ENCODE results near the gene CAPN14.

Gene CAPN14

DNA sequence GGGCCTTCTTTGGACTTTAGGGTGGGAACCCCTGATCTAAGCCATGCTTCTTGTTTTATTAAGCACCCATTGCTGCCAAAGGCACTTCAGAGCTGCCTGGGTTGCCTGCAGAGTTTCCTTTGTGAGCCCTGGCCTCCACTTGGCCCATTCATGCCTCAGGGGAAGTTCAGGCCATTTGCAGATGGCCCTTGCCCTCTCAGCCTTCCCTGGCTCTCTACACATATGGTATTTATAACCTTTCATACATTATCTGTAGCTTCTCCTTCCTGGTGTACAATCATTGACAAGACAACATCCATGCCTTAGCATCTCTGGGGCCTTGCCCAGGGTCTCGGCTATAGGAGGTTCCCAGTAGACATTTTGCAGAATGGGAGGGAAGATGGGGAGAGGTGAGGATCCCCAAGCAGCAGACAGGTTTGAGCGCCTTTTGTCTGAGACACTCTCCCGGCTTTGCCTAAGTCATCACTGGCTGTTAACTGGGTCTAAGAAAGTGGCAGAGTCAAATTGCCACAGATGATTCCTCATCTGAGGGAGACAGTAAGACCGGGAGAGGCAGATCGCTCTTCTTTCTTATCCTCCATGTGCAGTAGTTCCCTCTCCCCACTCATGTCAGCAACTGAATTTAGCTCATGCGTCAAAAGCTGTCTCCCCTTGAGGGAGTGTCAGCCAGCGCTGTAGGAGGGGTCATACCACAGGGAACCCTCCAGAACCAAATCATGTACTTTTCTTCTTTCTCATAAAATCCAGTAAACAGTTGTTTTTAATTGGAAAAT is 19.3 kb upstream of the CAPN14 start:
- no peak for DNase-seq (ENCODE audit: low read depth)
- TF ChIP-seq, protein P1, sequence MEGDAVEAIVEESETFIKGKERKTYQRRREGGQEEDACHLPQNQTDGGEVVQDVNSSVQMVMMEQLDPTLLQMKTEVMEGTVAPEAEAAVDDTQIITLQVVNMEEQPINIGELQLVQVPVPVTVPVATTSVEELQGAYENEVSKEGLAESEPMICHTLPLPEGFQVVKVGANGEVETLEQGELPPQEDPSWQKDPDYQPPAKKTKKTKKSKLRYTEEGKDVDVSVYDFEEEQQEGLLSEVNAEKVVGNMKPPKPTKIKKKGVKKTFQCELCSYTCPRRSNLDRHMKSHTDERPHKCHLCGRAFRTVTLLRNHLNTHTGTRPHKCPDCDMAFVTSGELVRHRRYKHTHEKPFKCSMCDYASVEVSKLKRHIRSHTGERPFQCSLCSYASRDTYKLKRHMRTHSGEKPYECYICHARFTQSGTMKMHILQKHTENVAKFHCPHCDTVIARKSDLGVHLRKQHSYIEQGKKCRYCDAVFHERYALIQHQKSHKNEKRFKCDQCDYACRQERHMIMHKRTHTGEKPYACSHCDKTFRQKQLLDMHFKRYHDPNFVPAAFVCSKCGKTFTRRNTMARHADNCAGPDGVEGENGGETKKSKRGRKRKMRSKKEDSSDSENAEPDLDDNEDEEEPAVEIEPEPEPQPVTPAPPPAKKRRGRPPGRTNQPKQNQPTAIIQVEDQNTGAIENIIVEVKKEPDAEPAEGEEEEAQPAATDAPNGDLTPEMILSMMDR (conservative IDR thresholded peaks at IDR 0.05; ENCODE audit: low read depth, low read length) = no peak
- no peak overlapping the region for H3K4me3 ChIP-seq (ENCODE audit: low read length)

DNA sequence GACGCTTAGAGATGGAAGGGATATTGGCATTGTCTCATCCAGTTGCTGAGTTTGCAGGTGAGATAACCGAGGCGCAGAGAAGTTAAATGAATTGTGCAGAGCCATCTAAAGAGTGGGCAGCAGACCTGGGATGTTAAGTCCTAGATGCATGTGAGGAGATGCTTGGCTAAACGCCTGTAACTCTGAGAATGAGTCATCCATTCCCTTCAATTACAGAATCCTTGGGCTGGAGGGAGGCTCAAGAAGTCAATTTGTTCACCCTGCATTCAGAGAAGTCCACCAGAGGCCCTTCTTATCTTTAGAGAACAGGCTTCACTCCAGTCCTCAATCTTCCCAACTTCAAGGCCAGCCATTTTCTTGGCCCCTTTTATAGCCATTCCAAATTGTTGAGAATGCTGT is 18.2 kb upstream of the CAPN14 start:
- TF ChIP-seq, protein P1 (conservative IDR thresholded peaks at IDR 0.05; ENCODE audit: low read depth, low read length) = no peak
- DNase-seq (ENCODE audit: low read depth) = peak; percentile 68
- no peak overlapping the region for H3K4me3 ChIP-seq (ENCODE audit: low read length)

DNA sequence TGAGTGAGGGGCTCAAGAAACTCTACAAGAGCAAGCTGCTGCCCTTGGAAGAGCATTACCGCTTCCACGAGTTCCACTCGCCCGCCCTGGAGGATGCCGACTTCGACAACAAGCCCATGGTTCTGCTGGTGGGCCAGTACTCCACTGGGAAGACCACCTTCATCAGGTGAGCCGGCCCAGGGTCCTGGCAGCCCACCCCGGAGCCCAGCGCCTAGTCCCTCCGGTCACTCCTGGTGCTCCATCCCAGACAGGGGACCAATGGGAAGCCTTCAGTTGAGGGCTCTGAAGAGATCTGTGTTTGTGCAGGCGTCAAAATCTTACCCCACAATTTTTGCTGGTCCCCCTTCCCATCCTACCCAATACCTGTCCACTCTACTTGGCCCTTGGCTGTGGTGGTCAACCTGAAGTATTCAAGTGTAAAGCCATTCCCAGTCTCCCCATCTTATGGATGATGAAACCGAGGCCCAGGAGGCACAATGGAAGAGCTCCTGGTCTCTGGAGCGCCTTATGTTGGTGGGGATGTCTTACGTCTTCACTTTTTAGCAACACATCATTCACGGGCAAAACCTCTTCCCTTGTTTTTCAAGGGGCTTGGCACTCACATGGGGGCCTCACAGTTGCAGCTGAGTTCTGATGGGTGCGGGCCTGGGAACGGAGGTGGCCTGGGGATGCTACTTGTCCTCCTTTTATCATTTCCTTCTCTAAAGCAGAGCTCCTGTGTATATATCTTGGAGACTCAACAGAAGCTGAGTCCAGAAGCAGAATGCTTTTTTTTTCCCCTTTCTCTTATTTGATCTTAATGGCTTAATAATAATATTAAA is 17.6 kb upstream of the CAPN14 start:
- no peak for DNase-seq (ENCODE audit: low read depth)
- TF ChIP-seq, protein P1 (conservative IDR thresholded peaks at IDR 0.05; ENCODE audit: low read depth, low read length) = no peak
- peak overlapping the region; percentile 70 for H3K4me3 ChIP-seq (ENCODE audit: low read length)

DNA sequence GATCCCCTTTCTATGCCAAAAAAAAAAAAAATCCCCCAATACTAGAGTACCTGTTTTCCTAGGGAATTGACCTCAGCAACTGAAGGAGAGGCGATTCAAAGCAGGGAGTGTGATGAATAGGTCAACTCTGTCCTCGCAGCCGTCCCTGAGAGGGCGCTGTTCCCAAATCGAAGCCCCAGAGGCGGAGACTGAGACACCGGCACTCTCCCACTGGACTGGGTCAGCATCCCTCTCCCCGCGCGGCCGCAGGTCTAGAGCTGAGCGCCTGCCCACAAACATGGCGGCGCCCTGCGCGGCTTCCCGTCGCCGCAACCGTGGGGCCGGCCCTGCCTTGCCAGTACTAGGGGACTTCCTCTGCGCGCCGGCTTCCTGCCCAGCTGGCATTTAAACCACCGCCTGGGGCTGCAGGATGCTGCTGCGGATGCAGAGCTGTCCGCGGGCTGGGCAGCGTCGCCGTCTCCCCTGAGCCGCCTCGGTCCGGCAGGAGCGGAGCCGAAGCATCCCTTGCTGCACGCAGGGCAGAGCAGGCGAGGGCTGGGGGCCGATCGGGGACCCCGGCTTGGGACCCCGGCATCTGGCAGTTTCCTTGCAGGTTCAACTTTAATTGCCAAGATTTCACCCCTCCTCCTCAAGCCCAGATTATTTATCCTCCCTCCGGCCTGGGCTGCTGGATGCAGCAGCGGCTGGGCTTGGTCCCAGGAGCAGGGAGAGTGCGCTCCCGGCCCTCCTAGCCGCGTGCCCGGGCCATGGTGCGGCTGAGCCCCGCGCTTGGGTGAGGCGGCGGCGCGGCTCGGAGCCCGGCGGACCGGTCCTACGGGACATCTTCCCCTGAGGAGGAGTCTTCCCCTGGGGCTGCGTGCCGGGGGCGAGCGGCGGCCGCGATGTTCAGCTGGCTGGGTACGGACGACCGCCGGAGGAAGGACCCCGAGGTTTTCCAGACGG is 16.7 kb upstream of the CAPN14 start, which contains the start of gene EHD3:
Gene EHD3, plus strand, starts transcription at position 412 of the 942 bp plus-strand sequence. Its CDS starts 470 bp downstream, at position 882.
- peak; percentile 62 for DNase-seq (ENCODE audit: low read depth)
- TF ChIP-seq, protein P1 (conservative IDR thresholded peaks at IDR 0.05; ENCODE audit: low read depth, low read length) = peak; percentile 76
- peak within 1 kb of the TSS; percentile 70 for H3K4me3 ChIP-seq (ENCODE audit: low read length)

DNA sequence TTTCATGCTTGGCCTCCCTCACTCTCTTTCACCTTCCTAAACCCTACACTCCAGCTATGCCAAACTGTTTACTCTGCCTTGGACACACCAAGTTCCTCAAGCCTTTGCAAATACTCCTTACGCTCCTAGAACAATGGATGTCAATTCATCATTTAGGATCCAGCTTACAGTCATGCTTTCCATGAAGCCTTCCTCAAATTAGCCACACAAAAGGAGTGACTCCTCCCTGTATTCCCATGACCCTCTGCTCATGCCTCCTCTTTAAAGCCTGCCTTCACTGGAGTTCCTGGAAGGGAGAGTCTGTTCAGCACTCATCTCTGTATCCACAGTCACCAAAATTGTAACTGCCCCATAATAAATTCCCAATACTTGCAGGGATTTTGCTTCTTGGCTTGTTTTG is 15.9 kb upstream of the CAPN14 start:
- TF ChIP-seq, protein P1 (conservative IDR thresholded peaks at IDR 0.05; ENCODE audit: low read depth, low read length) = no peak
- no peak overlapping the region for H3K4me3 ChIP-seq (ENCODE audit: low read length)
- no peak for DNase-seq (ENCODE audit: low read depth)

DNA sequence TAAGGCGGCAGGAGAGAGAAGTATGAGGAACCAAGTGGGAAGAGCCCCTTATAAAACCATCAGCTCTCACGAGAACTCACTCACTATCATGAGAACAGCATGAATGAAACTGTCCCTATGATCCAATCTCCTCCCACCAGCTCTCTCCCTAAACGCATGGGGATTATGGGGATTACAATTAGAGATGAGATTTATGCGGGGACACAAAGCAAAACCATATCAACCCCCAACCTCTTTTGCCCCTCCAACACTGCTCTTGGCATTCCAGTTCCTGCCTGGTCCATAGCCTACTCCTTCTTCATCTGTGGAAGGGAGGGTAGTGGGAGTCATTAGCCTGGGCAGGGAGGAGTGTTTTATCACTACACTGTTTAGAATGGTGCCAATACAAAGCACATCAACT is 15.3 kb upstream of the CAPN14 start:
- TF ChIP-seq, protein P1 (conservative IDR thresholded peaks at IDR 0.05; ENCODE audit: low read depth, low read length) = no peak
- H3K4me3 ChIP-seq (ENCODE audit: low read length) = no peak overlapping the region
- DNase-seq (ENCODE audit: low read depth) = no peak
